ENCODE measurements around the gene RHOG. TPM values are rescaled to one million over a fixed set of nuclear protein-coding genes. Genes with fewer than 3 reads are reported as not detected.

The RHOG gene
- total RNA-seq, 4 donors from 2014 or later = 39.9 to 82.4 (median 59.7) TPM

DNA sequence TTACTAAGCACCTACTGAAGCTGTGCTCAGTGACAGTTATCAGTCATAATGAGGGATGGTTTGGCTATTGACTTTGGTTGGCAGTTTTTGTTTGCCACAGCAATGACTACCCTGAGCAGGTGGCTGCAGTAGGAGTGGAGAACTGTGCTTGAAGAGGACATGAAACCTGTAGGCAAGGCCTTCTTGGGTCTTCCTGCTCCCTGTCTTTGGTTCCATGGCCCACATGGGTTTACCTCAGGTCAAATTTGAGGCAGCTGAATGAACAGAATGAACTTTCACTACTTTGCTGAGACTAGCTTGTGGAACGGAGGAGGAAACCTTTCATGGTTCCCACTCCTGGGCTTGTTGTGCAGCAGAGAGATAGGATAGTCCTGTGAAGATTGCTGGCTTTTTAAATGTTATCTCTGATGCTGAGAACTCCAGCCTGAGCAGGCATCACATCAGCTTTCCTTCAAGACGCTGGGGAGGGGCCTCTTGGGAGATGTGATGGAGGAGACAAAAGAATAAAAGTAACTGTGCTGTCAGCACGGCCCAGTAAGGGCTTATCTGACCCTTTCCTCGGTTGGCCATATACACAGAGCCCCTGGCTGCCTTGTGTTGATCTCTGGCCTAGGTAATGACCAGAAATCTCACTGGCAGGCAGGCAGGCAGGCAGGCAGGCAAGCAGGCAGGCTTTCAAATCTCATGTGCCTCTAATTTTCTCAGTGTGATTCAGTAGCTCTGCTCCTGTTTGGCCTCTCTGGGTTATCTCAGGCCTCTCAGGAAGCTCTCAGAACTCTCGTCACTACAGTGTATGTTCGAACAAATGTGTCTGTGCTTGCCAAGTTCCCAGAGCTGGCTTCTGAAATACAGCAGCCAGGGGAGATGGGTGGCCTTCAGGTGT lies 26.7 kb upstream of the RHOG start:
- no peak for TF ChIP-seq CTCF (IDR thresholded peaks at IDR 0.05; ENCODE audit: low read depth)

DNA sequence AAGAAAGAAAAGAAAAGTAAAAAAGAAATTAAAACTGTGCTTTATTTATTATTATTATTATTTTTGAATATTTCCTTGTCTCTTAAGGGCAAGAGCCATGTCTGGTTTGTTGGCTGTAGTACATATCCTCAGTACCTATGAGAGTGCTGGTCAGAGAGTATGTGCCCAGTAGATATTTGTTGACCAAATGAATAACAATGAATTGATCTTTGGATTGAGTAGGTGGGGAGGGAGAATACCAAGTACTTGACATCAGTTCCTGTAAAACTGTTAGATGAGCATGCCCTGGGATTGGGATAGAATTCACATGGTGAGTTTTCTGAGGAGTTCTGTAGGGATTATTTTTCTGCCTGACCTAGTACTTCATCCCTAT lies 26.1 kb upstream of the RHOG start:
- no peak for TF ChIP-seq CTCF (IDR thresholded peaks at IDR 0.05; ENCODE audit: low read depth)

DNA sequence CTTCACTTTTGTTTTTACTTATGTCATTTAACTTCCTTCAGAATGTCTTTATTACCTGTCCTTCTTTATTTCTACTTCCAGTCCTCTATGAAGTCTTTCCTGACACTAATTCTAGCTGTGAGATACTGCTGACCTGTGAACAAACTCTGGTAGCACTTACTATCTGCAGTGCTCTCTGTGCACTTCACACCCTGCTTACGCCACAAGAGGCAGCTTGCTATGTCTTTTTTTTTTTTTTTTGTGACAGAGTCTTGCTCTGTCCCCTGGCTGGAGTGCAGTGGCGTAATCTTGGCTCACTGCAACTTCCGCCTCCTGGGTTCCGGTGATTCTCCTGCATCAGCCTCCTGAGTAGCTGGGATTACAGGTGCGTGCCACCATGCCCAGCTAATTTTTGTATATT lies 25.4 kb upstream of the RHOG start:
- TF ChIP-seq CTCF (IDR thresholded peaks at IDR 0.05; ENCODE audit: low read depth) = no peak

DNA sequence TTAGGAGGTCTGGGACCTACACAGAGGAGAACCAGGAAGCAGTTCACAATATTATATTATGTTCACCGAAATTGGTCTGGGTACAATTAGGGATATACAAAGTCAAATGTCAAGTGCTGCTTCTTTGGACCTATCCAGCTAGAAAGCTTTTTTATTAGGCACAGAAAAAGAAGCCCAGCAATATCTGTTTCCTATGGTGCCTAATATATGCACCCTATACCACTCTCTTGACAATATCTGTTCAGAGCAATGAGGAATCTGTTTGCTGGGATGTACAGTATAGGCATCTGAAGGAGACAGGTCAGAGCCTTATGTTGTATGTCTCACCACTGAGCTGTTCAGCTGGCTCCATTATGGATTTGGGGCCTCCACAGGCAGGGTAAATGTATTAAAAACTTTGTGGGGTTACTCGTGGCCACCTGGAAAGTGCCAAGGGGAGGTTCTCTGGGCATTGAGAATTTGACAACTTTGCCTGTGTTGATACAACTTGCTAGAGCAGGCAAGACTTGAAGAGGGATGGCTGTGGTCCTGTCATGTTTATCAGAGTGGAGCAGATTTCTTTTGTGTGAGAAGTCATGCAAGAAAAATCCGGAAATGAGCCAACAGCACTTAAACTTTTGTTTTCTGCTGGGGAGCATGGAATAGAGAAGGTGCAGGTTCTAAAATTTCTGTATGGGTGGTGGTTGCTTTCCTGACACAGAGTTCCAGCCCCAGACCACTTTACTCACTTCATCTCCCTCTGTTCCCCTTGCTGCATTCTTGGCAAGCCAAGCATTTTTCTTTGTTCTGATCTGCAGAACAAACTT lies 24.8 kb upstream of the RHOG start:
- TF ChIP-seq CTCF (IDR thresholded peaks at IDR 0.05; ENCODE audit: low read depth) = no peak

GRCh38 chr11:3861683-3862082 lies 20.9 kb upstream of the RHOG start:
- no peak for TF ChIP-seq CTCF (IDR thresholded peaks at IDR 0.05; ENCODE audit: low read depth)

DNA sequence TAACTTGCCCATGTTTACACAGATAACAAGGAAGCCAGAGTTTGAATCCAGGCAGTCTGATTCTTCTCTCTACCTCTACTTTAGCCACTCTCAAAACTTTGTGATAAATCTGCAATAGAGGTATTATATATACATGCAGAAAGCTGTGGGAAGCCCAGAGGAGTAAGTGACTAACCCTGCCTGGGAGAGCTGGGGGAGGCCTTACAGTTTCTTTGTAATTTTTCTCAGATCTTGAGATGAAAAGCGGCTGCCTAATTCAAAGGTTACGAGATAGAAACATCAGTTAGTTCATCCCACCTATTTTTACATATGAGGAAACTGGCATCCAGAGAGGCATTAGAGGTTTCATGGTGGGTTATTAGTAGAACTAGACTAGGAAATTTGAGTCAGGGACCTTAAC lies 19.6 kb upstream of the RHOG start:
- no peak for TF ChIP-seq CTCF (IDR thresholded peaks at IDR 0.05; ENCODE audit: low read depth)

DNA sequence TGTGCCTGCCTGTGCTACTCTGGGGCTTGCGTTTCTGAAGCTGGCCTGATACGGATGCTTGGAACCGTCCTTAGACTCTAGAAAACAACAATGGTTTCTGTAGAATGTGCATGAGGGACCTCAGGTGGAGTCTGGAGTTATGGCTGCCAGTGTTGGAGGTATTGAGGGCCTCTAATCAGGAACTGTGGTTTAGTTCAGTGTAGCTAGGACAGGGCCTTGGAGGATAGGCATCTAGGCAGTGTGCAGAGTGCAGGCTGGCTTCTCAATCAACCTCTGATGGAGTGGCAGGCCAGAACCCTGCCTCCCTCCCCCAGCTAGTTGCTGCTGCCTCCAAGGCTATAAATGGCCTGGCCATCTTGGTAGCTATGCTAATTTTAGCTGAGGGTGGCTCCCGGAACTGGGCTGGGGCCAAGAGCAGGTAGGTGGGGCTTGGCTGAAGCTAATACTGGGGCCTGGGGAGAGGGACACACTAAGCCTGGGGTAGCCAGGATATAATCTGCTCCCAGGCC lies 18.7 kb upstream of the RHOG start:
- no peak for TF ChIP-seq CTCF (IDR thresholded peaks at IDR 0.05; ENCODE audit: low read depth)

Measured in subcutaneous adipose tissue (tissue), 4 donors.